ENCODE measurements around the gene CRADD.
A peak's percentile ranks its signal among the peaks of the same experiment; 100 is the strongest.

Gene CRADD

DNA sequence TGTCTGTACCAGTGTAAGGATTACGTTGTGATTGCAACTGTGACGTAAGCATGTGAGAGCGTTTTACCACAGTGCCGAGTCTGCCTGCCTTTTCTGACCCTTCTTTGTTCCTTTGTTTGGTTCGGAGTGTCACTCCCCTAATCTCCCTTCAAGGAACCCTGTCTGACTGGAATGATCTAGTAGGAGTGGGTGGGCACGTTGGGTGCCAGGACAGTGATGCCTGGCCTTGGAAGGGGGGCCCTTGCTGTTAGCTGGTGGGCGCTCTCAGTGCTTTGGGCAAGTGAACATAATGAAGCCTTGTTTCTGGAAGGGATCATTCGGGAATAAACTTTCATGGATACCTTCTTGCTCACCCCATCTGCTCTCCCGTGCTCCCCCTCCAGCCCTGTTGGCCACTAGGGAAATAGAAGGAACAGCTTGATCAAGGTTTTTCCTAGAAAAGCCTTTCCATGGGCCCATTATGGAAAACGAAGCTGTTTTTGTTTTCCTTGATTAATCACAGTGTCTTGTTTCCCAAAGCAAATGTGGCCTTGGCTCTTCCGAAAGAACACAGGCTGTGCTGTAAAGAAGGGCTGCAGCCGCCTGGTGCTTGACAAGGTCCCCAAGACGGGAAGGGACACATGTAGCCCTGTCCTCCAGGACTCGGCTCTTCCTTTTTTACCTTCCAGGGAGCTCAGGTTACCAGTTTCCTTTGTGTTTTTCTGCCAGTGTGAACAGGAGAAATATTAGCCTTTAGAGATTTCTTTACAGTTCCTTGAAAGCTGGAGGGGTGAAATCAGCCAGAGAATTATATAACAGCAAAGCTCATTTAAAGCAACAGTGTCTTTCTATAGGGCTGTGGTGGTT is 215.5 kb downstream of the CRADD start:
- ATAC-seq (ENCODE audit: insufficient read depth, low read depth) (no peak), DNase-seq (no peak)
- no peaks in the 10 kb centered on the region for H3K36me3 ChIP-seq (ENCODE audit: insufficient read depth, low read length)
- peaks cover 18% of the 10 kb centered on the region for H3K4me1 ChIP-seq (ENCODE audit: insufficient read depth, low read length)
- no peak for TF ChIP-seq CTCF (IDR thresholded peaks at IDR 0.05; ENCODE audit: borderline replicate concordance, extremely low read depth, low read length, poor library complexity, severe bottlenecking)
- no peak overlapping the region for H3K4me3 ChIP-seq (ENCODE audit: low read depth in 1 of 2, low read length in 2 of 2)
- no peak overlapping the region for H3K9ac ChIP-seq (ENCODE audit: low read depth, low read length)
- H3K27me3 ChIP-seq (ENCODE audit: insufficient read depth, low read length, poor library complexity), result no peaks in the 10 kb centered on the region
- H3K9me3 ChIP-seq (ENCODE audit: insufficient read depth, low read length, severe bottlenecking), result no peaks in the 10 kb centered on the region
- H3K27ac ChIP-seq (ENCODE audit: low read length), result no peak overlapping the region
- H3K4me2 ChIP-seq (ENCODE audit: insufficient read depth, low read length), result no peak overlapping the region
- H4K20me1 ChIP-seq (ENCODE audit: insufficient read depth, low read length), result no peaks in the 10 kb centered on the region
- no peaks in the 10 kb centered on the region for H3K79me2 ChIP-seq (ENCODE audit: insufficient read depth, low read length)
- H2AFZ ChIP-seq (ENCODE audit: low read depth, low read length), result no peak overlapping the region

- DNase-seq (peak; percentile 30), ATAC-seq (ENCODE audit: insufficient read depth, low read depth) (peak; percentile 39; the same call in 2 of the 3 replicates)
- H3K27me3 ChIP-seq (ENCODE audit: insufficient read depth, low read length, poor library complexity), result no peaks in the 10 kb centered on the region
- H3K27ac ChIP-seq (ENCODE audit: low read length), result peak overlapping the region; percentile 51
- H3K4me3 ChIP-seq (ENCODE audit: low read depth in 1 of 2, low read length in 2 of 2), result no peak overlapping the region
- H2AFZ ChIP-seq (ENCODE audit: low read depth, low read length), result no peak overlapping the region
- H4K20me1 ChIP-seq (ENCODE audit: insufficient read depth, low read length), result no peaks in the 10 kb centered on the region
- H3K9me3 ChIP-seq (ENCODE audit: insufficient read depth, low read length, severe bottlenecking), result no peaks in the 10 kb centered on the region
- TF ChIP-seq EZH2 (IDR thresholded peaks at IDR 0.05; ENCODE audit: borderline replicate concordance, low read depth, low read length, severe bottlenecking) (no peak), CTCF (IDR thresholded peaks at IDR 0.05; ENCODE audit: borderline replicate concordance, extremely low read depth, low read length, poor library complexity, severe bottlenecking) (no peak)
- H3K4me1 ChIP-seq (ENCODE audit: insufficient read depth, low read length), result peaks cover 37% of the 10 kb centered on the region
- H3K79me2 ChIP-seq (ENCODE audit: insufficient read depth, low read length), result no peaks in the 10 kb centered on the region
- no peaks in the 10 kb centered on the region for H3K36me3 ChIP-seq (ENCODE audit: insufficient read depth, low read length)
- H3K9ac ChIP-seq (ENCODE audit: low read depth, low read length), result no peak overlapping the region
- H3K4me2 ChIP-seq (ENCODE audit: insufficient read depth, low read length), result no peak overlapping the region
Measured at GRCh38 chr12:93894391-93895088, 217.4 kb downstream of the CRADD start.

- no peaks in the 10 kb centered on the region for H3K27me3 ChIP-seq (ENCODE audit: insufficient read depth, low read length, poor library complexity)
- H3K9me3 ChIP-seq (ENCODE audit: insufficient read depth, low read length, severe bottlenecking), result no peaks in the 10 kb centered on the region
- ATAC-seq (ENCODE audit: insufficient read depth, low read depth), result 0 out of 3 replicates have a peak, but pooled peaks have one; percentile 15
- peaks cover 40% of the 10 kb centered on the region for H3K4me1 ChIP-seq (ENCODE audit: insufficient read depth, low read length)
- TF ChIP-seq EZH2 (IDR thresholded peaks at IDR 0.05; ENCODE audit: borderline replicate concordance, low read depth, low read length, severe bottlenecking) (no peak), CTCF (IDR thresholded peaks at IDR 0.05; ENCODE audit: borderline replicate concordance, extremely low read depth, low read length, poor library complexity, severe bottlenecking) (no peak)
- H3K9ac ChIP-seq (ENCODE audit: low read depth, low read length), result no peak overlapping the region
- peak; percentile 15 for DNase-seq
- no peaks in the 10 kb centered on the region for H4K20me1 ChIP-seq (ENCODE audit: insufficient read depth, low read length)
- no peak overlapping the region for H2AFZ ChIP-seq (ENCODE audit: low read depth, low read length)
- no peak overlapping the region for H3K4me3 ChIP-seq (ENCODE audit: low read depth in 1 of 2, low read length in 2 of 2)
- no peak overlapping the region for H3K4me2 ChIP-seq (ENCODE audit: insufficient read depth, low read length)
- no peaks in the 10 kb centered on the region for H3K79me2 ChIP-seq (ENCODE audit: insufficient read depth, low read length)
- H3K36me3 ChIP-seq (ENCODE audit: insufficient read depth, low read length), result no peaks in the 10 kb centered on the region
- peak overlapping the region; percentile 51 for H3K27ac ChIP-seq (ENCODE audit: low read length)
Measured at GRCh38 chr12:93895089-93895445, 217.9 kb downstream of the CRADD start.

Data from DND-41 (cell line).